Measurements from ENCODE around the gene CCNB3.
"Not testable (repeated sequence)": the region's sequence is repeated elsewhere in the genome, so short reads cannot be mapped to it uniquely, and the experiment has no call there.

The CCNB3 gene, protein sequence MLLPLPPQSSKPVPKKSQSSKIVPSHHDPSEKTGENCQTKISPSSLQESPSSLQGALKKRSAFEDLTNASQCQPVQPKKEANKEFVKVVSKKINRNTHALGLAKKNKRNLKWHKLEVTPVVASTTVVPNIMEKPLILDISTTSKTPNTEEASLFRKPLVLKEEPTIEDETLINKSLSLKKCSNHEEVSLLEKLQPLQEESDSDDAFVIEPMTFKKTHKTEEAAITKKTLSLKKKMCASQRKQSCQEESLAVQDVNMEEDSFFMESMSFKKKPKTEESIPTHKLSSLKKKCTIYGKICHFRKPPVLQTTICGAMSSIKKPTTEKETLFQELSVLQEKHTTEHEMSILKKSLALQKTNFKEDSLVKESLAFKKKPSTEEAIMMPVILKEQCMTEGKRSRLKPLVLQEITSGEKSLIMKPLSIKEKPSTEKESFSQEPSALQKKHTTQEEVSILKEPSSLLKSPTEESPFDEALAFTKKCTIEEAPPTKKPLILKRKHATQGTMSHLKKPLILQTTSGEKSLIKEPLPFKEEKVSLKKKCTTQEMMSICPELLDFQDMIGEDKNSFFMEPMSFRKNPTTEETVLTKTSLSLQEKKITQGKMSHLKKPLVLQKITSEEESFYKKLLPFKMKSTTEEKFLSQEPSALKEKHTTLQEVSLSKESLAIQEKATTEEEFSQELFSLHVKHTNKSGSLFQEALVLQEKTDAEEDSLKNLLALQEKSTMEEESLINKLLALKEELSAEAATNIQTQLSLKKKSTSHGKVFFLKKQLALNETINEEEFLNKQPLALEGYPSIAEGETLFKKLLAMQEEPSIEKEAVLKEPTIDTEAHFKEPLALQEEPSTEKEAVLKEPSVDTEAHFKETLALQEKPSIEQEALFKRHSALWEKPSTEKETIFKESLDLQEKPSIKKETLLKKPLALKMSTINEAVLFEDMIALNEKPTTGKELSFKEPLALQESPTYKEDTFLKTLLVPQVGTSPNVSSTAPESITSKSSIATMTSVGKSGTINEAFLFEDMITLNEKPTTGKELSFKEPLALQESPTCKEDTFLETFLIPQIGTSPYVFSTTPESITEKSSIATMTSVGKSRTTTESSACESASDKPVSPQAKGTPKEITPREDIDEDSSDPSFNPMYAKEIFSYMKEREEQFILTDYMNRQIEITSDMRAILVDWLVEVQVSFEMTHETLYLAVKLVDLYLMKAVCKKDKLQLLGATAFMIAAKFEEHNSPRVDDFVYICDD (N-terminal part only)

DNA sequence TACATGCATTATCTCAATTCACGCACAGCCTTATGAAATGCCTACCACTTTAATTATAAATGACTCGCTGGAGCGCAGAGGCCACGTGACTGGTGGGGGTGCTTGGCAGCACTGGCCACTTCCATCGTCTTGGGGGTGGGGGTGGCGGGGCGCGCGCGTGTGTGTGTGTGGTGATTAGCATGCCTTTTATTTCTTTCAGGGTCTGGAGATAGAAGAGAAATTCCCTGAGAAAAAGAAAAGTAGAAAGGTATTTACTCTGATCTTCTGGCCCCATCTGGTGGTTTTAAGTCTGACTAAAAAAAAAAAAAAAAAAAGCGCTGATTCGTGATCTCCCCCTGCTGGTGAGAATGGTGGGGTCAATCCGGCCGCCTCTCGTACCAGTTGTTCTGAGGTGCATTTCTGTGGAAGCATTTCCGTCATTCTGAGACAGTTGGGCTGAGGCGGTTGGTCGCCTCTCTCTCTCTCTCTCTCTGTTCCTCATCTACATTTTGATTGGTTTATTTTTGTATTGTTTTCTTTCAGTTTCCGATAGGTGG is at the start of gene CCNB3:
Gene CCNB3, plus strand, starts transcription at position 402 of the 536 bp plus-strand sequence. CDS start 80,399 bp downstream, outside the sequence.
- DNase-seq (ENCODE audit: low read depth), result peak; percentile 23

DNA sequence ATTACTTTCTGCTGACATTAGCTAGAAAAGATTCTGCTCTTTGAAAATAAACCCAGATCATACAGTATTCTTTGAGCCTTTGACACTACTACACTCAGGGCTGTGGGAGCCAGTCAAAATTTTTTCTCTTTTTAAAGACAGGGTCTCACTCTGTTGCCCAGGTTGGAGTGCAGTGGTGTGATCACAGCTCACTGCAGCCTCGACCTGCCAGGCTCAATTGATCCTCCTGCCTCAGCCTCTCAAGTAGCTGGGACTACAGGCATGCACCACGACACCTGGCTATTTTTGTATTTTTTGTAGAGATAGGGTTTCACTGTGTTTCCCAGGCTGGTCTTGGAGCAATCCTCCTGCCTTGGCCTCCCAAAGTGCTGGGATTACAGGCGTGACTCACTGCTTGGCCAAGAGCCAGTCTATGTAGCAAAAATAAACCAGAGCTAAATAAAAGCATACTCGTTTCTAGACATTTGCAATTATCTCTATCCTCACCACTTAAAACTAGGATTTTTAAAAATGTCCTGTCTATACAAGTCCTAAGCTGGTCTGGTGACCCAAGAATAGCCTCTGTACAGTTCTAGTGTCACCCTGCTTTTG is 46.9 kb upstream of the CCNB3 start:
- no peak for DNase-seq (ENCODE audit: low read depth)

DNA sequence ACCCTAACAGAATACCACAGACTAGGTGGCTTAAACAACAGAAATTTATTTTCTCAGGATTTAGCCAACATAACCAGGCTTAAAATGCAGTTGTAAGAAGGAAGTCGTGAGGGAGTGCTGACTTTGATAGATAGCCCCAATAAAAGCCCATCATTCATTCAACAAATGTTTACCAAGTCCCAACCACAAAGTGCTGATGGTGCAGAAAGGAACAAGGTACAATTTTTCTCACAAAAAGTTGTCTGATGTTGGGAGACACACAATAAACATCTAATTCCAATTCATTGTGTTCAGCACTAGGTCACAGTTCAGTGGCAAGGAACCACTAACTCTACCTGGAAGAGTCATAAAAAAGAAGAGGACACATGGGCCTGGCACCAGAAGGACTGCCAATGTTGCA is 46.0 kb upstream of the CCNB3 start:
- no peak for DNase-seq (ENCODE audit: low read depth)

DNA sequence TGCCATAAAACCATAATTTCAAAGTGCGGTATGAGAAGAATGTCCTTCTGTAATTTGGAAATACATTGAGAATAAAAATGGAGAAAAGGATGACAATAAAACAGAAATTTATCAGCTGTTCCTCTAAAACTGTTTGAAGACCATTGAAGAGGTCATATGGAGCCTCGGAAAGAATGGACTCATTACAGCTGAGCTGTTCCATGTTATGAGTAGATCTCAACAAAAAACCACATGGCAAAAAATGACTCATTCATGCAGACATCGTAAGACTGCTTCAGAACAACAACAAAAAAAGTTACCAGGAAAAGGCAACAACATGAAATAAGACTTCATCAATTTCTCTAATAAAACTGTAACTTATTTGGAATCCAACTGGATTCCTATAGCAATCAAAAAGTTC is 43.4 kb upstream of the CCNB3 start:
- DNase-seq (ENCODE audit: low read depth), result no peak

DNA sequence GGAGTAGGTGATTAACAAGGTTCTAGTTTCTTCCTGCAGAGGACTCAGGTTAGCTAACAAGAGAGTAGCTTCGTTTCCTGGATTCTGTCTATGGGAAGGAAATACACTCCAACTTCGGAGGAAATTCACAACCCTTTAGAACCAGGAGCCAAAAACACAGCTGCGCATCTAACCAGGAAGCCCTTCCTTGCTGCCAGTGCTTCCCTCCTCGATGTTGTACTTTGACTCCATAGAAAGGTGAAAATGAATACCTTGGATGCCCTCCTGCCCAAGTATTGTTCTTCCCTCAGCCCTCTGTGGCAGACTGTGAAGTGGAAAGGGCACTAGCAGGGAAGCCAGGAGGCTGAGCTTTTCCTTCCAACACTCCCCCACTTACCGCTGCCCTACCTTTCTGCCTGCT is 38.8 kb upstream of the CCNB3 start:
- no peak for DNase-seq (ENCODE audit: low read depth)

DNA sequence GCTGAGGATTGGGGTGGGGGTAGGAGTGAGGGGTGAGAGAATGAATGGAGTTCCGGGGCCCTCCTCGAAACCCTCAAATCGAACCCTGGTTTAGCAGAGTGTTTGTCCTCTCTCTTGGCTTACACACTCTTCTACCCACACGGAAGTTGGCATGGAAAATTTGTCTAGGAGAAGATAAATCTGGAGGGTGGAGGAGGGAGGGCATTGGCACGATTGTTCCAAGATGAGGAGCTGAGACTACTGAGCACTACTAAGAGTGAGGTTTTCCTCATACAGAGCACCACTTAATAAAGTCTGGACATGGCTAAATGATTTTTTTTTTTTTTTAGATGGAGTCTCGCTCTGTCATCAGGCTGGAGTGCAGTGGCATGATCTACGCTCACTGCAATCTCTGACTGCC is 37.2 kb upstream of the CCNB3 start:
- DNase-seq (ENCODE audit: low read depth), result no peak

DNA sequence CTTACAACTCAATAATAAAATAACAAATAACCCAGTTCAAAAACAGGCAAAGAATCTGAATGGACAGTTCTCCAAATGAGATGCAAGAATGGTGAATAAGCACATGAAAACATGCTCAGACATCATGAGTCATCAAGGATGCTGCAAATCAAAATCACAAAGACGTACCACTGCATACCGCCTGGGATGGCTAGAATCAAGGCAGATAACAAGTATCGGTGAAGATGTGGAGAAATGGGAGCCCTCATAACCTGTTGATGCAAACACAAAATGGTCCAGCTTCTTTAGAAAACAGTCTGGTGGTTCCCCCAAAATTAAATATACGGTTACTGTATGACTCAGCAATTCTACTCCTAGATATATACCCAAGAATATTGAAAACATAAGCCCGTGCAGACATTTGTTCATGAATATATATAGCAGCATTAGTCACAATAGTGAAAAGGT is 36.3 kb upstream of the CCNB3 start:
- no peak for DNase-seq (ENCODE audit: low read depth)

DNA sequence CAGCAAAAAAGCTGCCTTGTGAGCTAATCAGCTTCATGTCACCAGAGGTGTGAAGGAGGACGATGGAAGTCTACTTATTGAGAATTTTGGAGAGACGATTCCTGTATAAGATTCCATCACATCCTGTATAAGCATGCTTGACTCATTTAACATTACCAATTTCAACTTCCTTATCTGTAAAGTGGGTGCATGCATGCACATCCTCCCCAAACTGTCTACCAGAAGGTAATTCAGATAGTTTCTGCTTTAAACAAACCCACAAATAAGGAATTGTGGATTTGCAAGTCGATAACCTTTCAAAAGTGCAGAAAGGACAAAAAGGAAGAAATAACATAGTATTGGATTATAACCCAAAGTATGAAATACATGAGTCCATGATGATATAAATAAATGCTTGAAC is 34.8 kb upstream of the CCNB3 start:
- DNase-seq (ENCODE audit: low read depth), result no peak

DNA sequence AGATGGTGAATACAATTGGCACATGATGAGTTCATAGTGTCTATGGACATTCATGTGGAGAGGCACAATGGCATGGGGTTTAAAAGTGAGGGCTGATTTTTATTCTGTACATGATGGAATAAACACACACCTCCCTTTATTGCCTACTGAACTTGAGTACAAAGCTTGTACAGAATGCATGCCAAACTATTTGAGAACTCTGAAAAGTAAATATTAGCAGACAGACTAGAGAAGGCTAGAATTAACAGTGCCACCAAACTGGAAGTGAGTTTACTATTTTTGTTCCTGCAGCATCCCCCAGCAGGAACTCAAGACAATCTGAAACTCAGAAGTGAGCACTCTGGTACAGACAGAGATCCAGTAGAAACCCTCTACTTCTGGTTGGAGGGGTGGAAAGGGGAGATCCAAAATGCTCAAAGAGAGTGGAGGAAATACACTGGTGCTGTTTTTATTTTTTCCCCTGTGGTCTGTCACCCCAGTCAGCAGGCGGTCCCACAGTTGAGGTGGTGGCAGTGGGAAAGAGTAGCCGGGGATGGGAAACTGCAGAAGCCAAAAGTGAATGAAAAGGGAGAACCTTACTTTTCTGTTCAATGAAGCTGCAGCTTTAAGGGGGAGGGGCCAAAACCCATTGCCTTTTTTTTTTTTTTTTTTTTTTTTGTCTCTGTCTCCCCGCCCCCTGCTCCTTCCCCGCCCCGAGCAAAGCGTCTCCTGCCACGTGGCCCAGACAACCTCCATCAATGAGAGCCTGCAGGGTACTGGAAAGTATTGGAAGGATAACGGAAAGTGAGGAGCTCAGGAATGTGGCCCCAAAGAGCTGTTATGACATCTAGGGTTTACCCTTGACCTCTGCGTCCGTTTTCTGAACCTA is 24.3 kb upstream of the CCNB3 start:
- no peak for DNase-seq (ENCODE audit: low read depth)

DNA sequence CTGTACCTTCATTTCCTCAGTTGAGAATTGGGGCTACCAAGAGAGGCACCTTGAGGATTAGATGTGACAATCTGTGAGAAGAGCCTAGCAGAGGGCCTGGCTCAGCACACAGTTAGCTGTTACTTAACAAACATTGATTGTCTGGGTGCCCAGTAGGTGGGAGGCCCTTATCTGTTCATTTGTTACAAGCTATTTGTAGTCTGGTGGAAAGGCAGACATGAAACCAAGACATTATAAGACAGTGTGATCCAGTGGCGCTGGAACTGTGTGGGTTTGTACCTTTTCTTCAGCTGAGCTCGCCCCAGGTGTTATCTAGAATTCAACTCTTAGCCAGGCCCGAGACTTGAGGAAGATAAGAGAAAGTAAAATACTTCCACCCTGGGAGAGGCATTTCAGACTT is 20.7 kb upstream of the CCNB3 start:
- DNase-seq (ENCODE audit: low read depth), result no peak

DNA sequence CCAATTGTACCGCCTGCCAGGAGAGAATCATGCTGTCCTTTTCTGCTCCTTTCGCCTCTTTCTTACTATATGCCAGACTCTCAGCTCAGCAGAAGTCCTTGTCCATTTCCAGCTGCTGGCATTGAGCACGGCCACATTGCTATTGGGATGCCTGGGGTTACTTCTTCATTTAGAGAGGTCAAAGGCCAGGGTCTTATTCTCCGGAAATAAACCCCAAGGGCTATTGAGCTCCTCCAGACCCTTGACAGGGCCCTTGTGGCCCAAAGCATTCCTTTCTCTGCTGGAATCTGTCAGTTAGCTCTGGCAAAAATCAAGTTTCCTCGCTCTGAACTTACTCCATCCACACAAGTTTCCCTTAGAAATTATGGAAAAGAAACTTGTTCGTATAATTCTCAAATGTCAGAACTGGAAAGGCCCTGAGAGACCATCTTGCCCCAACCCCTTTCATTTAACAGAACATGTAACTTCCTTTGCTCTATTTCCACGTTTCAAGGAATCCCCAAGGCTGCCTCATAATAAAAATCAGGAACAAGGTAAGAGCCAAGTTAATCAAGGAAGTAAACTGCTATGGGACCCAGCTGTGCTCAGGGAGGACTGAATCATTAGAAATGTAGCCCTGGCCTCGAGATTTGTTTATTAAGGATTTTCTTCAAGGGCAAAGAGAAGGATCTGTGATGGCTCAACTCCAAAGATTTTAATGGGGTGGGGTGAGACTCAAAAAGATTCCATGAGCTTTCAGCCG is 15.5 kb upstream of the CCNB3 start:
- DNase-seq (ENCODE audit: low read depth), result no peak

DNA sequence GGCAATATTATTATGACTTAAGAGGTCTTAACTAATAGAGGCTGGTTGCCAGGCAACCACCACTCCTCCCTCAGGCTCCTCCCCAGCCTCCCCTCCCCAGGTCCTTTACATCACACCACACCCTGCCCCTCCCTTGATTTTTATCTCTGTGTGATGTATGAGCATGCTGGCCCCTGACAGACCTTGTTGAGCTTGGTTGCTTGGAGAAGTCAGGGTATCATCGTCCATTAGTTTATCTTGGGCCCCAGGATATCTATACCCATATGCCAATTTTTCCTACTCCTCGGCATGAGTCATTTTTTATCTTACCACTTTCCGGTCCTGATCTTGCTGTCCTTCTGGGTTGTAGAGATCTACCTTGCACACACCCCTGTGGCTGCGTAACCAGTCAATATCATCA is 6.2 kb upstream of the CCNB3 start:
- DNase-seq (ENCODE audit: low read depth), result no peak

DNA sequence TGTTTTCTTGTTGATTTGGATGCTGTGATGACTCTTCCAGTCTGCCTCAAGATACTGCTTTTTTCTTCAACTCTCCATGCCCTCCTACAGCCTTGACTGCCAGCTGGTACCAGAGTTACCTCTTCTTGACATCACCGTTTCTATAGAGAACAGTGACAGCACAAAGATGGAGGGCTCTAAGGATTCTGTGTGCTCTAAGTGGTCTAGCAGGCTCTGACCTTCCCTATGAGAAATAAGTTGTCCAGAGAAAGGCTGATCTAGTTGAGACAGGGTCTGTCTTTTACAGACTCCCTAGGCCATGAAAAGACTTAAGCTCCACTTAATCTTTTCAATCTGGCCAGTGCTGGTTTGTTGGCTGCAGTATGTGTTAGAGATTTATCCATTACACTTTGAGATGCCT is 3.7 kb upstream of the CCNB3 start, which contains the start of gene AKAP4:
Gene AKAP4, minus strand, starts transcription at position 101 of the 400 bp plus-strand sequence. CDS start 118 bp downstream, outside the sequence.
- DNase-seq (ENCODE audit: low read depth), result no peak

DNA sequence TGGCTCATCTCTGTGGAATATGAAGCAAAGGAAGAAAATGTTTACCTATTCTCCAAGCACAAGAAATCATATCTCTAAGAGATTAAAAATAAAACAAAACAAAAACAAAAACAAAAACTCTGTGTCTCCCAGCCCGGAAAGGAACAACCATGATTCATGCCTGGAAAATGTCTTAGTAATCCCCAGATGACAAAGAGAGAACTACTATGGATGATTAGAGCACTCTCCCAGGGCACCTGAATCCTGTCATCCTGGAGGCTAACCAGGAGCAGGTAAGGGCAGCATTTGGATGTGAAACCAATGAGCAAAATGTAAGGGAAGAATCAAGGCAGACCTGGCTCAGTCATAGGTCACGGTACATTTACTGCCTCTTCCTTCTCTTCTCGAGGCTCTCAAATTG is 2.0 kb upstream of the CCNB3 start:
- DNase-seq (ENCODE audit: low read depth), result no peak

DNA sequence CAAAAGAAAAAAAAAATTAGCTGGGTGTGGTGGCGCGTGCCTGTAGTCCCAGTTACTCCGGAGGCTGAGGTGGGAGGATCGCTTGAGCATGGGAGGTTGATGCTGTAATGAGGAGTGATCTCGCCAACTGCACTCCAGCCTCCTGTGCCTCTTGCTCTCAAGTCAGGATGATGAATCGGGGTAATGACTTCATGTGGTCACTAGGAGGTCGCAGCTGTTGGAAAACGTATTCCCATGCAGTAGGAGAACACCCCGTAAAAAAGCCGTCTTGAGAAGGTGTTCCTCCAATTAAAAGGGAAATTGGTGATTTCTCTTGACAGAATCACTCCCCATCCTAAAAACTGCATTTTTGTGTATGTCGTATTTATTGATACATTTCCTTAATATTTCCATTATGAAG is 2.2 kb downstream of the CCNB3 start:
- no peak for DNase-seq (ENCODE audit: low read depth)

DNA sequence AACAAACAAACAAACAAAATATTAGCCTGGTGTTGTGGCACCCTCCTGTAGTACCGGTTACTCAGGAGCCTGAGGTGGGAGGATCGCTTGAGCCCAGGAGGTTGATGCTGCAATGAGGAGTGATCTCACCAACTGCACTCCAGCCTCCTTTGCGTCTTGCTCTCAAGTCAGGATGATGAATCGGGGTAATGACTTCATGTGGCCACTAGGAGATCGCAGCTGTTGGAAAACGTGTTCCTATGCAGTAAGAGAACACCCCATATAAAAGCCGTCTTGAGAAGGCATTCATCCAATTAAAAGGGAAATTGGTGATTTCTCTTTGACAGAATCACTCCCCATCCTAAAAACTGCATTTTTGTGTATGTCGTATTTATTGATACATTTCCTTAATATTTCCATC is 6.9 kb downstream of the CCNB3 start:
- DNase-seq (ENCODE audit: low read depth), result no peak

DNA sequence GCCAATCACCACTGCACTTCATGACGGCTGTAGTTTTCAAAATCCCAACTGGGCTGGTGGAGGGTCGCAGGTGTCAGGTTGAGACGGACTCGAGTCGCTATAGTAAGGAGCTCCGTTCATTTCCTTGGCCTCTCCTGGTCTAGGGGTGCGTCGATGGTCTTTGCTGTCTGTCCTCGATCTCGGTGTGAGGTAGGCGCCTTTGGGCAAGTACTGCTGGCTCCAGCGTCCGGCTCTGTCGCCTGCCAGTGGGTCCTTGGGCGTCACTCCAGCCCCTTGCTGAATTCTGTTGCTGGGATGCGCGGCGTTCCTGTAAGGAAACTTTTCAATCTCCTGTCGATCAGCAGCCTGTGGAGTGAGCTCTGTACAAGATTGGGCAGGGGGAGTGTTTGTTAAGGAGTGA is 76.7 kb downstream of the CCNB3 start:
- no peak for DNase-seq (ENCODE audit: low read depth)

DNA sequence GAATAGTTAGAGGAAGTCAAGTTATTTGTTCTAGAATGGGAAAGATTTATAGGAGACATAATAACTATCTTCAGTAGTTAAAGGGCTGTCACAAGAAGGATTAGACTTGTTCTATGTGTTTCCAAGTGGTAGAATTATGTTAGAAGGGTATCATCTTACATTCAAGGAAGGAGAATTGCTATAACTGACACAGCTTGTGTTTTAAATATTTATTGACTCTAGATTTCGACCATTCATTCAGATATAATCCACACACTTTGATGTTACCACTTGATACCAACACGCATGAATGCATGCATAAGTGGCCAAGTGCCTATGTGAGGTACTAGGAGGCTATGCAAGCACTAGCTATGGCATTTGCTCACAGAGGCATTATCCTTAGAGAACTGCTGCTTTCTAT is 122.7 kb downstream of the CCNB3 start:
- DNase-seq (ENCODE audit: low read depth), result no peak

DNA sequence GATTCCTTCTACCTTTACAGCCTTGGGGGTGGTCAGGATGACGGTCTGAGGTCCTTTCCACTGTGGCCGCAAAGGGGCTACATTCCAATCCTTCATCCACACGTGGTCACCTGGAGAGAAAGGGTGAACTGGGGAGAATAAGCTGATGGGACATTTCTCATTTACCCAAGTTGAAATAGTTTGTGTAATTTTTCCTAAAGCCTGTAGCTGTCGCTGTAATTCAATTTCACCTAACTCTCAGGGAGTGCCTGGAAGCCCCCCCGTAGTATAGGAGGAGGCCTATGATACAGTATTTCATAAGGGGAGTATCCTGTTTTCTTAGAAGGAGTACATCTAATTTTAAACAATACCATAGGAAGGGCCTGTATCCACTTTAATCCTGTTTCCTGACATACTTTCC is 128.1 kb downstream of the CCNB3 start:
- DNase-seq (ENCODE audit: low read depth), result not testable (repeated sequence)

DNA sequence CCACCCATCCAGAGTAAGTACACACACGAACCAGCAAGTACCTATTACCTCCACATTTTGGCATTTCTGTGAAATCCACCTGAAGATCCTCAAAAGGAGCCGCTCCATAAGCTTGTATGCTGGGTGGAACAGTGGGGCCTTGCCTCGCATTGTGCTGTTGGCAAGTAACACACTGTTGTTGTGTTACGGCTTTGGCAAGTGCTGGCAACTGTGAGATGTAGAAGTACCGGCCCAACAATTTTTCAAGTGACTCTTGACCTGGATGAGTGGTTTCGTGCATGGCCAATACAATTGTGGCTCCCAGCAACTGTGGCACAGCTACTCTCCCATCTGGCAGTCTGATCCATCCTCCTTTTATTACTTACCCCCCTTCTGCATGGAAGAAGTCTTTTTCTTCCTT is 128.7 kb downstream of the CCNB3 start:
- DNase-seq (ENCODE audit: low read depth), result no peak
